ENCODE measurements around the gene METTL27.

METTL27 gene

DNA sequence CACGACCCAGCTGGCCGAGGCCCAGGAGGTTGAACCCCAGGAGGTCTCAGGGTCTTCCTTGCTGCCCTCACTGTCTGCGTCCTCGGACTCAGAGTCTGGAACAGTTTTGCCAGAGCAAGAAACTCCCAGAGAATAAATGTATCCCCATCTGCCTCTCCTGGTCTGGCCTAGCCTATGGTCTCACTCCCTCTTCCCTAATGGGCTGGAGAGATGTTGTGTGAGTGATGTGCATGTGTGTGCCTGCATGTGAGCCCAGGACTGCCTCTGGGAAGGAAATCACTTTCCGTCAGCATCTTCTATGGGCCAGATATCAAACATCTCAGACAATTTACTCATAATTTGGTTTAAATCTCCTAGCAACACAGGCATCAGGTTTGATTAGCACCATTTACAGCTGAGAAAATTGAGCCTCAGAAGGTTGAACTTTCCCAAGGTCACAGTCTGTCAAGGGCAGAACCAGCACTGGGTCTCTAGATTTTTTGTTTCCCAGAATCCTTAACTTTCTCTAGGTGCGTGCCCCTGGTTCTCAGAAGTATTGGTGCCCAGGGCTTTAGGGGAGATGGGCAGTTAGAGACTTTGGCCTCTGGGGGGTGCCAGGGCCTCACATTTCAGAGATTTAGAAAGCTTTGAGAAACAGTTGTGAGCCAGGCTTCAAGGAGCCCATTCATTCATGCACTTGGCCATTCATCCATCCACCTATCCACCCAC, 23.6 kb upstream of the METTL27 start (continued):
- TF ChIP-seq ZNF146 (tag by site-specific recombination; IDR thresholded peaks at IDR 0.05) = no peak
- TF ChIP-seq ZBTB8A (tag by site-specific recombination; IDR thresholded peaks at IDR 0.05) = no peak
- TF ChIP-seq ZNF391 (tag by site-specific recombination; IDR thresholded peaks at IDR 0.05; ENCODE audit: borderline replicate concordance, low read depth) = no peak
- no peak for TF ChIP-seq WT1 (tag by site-specific recombination; IDR thresholded peaks at IDR 0.05)
- TF ChIP-seq ZSCAN23 (tag by site-specific recombination; IDR thresholded peaks at IDR 0.05) = no peak
- TF ChIP-seq TCF7L2 (IDR thresholded peaks at IDR 0.05; ENCODE audit: borderline replicate concordance, low read depth, low read length) = no peak

GRCh38 chr7:73864981-73865711, 22.8 kb upstream of the METTL27 start:
- Histone ChIP-seq H3K27ac (ENCODE audit: extremely low read depth, low read depth, low read length) (no peak overlapping the region), H3K36me3 (ENCODE audit: control insufficient read depth in 2 of 2, insufficient read depth in 1 of 2, low read length in 2 of 2) (no peaks in the 10 kb centered on the region), H3K4me3 (ENCODE audit: low read depth, low read length) (no peak overlapping the region), H3K9me3 (ENCODE audit: control insufficient read depth, insufficient read depth, low read depth, low read length) (no peaks in the 10 kb centered on the region), H3K4me1 (ENCODE audit: control insufficient read depth, insufficient read depth, low read length) (no peaks in the 10 kb centered on the region)
- CTCF ChIA-PET = interaction anchor here (0.5 to 3.9 kb wide), 7 partner anchors 9 to 860 kb away, joined by 3 to 24 read pairs (median 3); no protein-coding TSS in a partner anchor
- POLR2A ChIA-PET = interaction anchor here (0.6 kb wide), 1 partner anchor 144 kb away, joined by 3 read pairs; no protein-coding TSS in a partner anchor
- TF ChIP-seq BCL11A (tag by site-specific recombination; IDR thresholded peaks at IDR 0.05; ENCODE audit: low read depth) (no peak), EGR2 (tag by site-specific recombination; IDR thresholded peaks at IDR 0.05; ENCODE audit: low read depth) (no peak), ZNF670 (tag by site-specific recombination; IDR thresholded peaks at IDR 0.05; ENCODE audit: low read depth) (no peak), ZNF785 (tag by site-specific recombination; IDR thresholded peaks at IDR 0.05) (no peak), ZNF175 (tag by site-specific recombination; IDR thresholded peaks at IDR 0.05) (no peak), SCRT2 (tag by site-specific recombination; IDR thresholded peaks at IDR 0.05) (no peak), ZNF362 (tag by site-specific recombination; IDR thresholded peaks at IDR 0.05) (no peak), MEIS1 (CRISPR knock-in tag; IDR thresholded peaks at IDR 0.05; ENCODE audit: borderline replicate concordance) (no peak)
- TF ChIP-seq, protein P1, sequence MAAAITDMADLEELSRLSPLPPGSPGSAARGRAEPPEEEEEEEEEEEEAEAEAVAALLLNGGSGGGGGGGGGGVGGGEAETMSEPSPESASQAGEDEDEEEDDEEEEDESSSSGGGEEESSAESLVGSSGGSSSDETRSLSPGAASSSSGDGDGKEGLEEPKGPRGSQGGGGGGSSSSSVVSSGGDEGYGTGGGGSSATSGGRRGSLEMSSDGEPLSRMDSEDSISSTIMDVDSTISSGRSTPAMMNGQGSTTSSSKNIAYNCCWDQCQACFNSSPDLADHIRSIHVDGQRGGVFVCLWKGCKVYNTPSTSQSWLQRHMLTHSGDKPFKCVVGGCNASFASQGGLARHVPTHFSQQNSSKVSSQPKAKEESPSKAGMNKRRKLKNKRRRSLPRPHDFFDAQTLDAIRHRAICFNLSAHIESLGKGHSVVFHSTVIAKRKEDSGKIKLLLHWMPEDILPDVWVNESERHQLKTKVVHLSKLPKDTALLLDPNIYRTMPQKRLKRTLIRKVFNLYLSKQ (tag by site-specific recombination; IDR thresholded peaks at IDR 0.05; ENCODE audit: borderline replicate concordance) = no peak

DNA sequence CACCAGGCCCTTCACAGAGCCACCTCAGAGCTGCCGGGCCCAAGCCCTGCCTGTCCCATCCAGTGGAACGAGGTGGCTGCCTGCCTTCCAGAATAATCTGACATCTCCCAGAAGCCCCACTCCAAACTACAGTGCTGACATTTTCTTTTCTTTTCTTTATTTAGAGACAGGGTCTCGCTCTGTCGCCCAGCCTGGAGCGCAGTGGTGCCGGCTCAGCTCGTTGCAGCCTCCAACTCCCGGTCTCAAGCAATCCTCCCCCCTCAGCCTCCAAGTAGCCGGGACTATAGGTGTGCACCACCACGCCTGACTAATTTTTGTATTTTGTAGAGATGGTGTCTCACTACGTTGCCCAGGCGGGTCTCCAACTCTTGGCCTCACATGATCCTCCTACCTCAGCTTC, 19.0 kb upstream of the METTL27 start:
- POLR2A ChIA-PET = no interaction called here
- CTCF ChIA-PET = interaction anchor here (1.2 kb wide), 1 partner anchor 166 kb away, joined by 5 read pairs; no protein-coding TSS in a partner anchor
- H3K36me3 ChIP-seq (ENCODE audit: control insufficient read depth in 2 of 2, insufficient read depth in 1 of 2, low read length in 2 of 2) = no peaks in the 10 kb centered on the region
- TF ChIP-seq ZNF121 (tag by site-specific recombination; IDR thresholded peaks at IDR 0.05) = 0 out of 2 replicates have a peak, but pooled peaks have one; percentile 35
- TF ChIP-seq, protein P2, sequence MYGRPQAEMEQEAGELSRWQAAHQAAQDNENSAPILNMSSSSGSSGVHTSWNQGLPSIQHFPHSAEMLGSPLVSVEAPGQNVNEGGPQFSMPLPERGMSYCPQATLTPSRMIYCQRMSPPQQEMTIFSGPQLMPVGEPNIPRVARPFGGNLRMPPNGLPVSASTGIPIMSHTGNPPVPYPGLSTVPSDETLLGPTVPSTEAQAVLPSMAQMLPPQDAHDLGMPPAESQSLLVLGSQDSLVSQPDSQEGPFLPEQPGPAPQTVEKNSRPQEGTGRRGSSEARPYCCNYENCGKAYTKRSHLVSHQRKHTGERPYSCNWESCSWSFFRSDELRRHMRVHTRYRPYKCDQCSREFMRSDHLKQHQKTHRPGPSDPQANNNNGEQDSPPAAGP (tag by site-specific recombination; IDR thresholded peaks at IDR 0.05) = no peak
- TF ChIP-seq ZNF626 (tag by site-specific recombination; IDR thresholded peaks at IDR 0.05) = no peak
- H3K9me3 ChIP-seq (ENCODE audit: control insufficient read depth, insufficient read depth, low read depth, low read length) = no peaks in the 10 kb centered on the region
- H3K27ac ChIP-seq (ENCODE audit: extremely low read depth, low read depth, low read length) = no peak overlapping the region
- H3K4me3 ChIP-seq (ENCODE audit: low read depth, low read length) = no peak overlapping the region
- H3K4me1 ChIP-seq (ENCODE audit: control insufficient read depth, insufficient read depth, low read length) = no peaks in the 10 kb centered on the region
